HCT116 (cell line): ENCODE results near the gene RHOU. TPM values are rescaled to one million over a fixed set of nuclear protein-coding genes. Genes with fewer than 3 reads are reported as not detected.

Experiments
- ATAC-seq: fragments of 200-7000 bp; cut with Tn5 transposase; 2 replicates; pipeline ENCODE4 v1.9.1; 2020; ENCODE audit warnings: mild to moderate bottlenecking, moderate library complexity
- BruUV-seq: library from RNA; stranded (reverse); fragments of 400-500 nt; replicated peaks from 2 replicates; lab custom pipeline; 2021; lab: Mats Ljungman, UMichigan
- CTCF ChIA-PET: fragments of 300-600 bp; sonication (Branson Sonifier 250); formaldehyde crosslinking; loops from one replicate; lab custom pipeline; 2021; ENCODE audit warnings: antibody characterized with exemption; lab: Charles Lee
- POLR2A ChIA-PET: fragments of 300-600, 350-600 bp; sonication (Branson Sonifier 250); formaldehyde crosslinking; loops from one replicate; lab custom pipeline; 2021; ENCODE audit warnings: antibody characterized with exemption; lab: Charles Lee
- RAD21 ChIA-PET, 2 experiments: fragments of 300-600 bp; sonication (Branson Sonifier 250); formaldehyde crosslinking; loops; one replicate each; lab custom pipeline; 2023; ENCODE audit warnings: low total read pairs in 2 of 2; ENCODE audit not compliant: uncharacterized antibody in 2 of 2, unreplicated experiment in 2 of 2, low non-redundant PET in 1 of 2; lab: Charles Lee
- DNase-seq: peaks from one replicate; pipeline ENCODE4 v3.0.0-alpha.2; 2010; ENCODE audit warnings: low read depth, low spot score
- H2AFZ ChIP-seq: fragments of 200-600 bp; shearing (Covaris generic), sonication (generic); 2 replicates; pipeline ENCODE4 v1.6.1; 2017; ENCODE audit warnings: low read depth, mixed run types, mixed read lengths, antibody characterized with exemption, low read length; ENCODE audit not compliant: poor library complexity, severe bottlenecking
- H3K27ac ChIP-seq: 2 replicates; pipeline ENCODE4 v1.5.1; 2012; ENCODE audit warnings: low read depth, low read length
- H3K27me3 ChIP-seq: fragments of 200-600 bp; sonication (generic); 2 replicates; pipeline ENCODE4 v1.6.1; 2016; ENCODE audit warnings: mixed run types, low read length, mixed read lengths; ENCODE audit not compliant: insufficient read depth
- H3K36me3 ChIP-seq, 2 experiments: fragments of 200-500 bp in 1 of 2; fragments of 200-600 bp in 1 of 2; sonication (Bioruptor generic) in 1 of 2; sonication (generic) in 1 of 2; 2 replicates each; pipeline versions ENCODE4 v1.5.1 to v1.6.1; 2014 to 2016; ENCODE audit warnings: low read length in 2 of 2, inconsistent platforms in 1 of 2, mixed read lengths in 1 of 2, mixed run types in 1 of 2; ENCODE audit not compliant: insufficient read depth in 2 of 2, control insufficient read depth in 1 of 2
- H3K4me1 ChIP-seq, 2 experiments: fragments of 200-600 bp in 1 of 2; sonication (generic) in 1 of 2; 2 replicates each; pipeline versions ENCODE4 v1.5.1 to v1.6.1; 2012 to 2017; ENCODE audit warnings: low read length in 2 of 2, inconsistent platforms in 1 of 2, mild to moderate bottlenecking in 1 of 2, mixed read lengths in 1 of 2, mixed run types in 1 of 2, moderate library complexity in 1 of 2; ENCODE audit not compliant: insufficient read depth in 2 of 2, control insufficient read depth in 1 of 2
- H3K4me2 ChIP-seq: fragments of 200-600 bp; sonication (generic); 2 replicates; pipeline ENCODE4 v1.6.1; 2017; ENCODE audit warnings: mixed run types, low read length, mixed read lengths
- H3K4me3 ChIP-seq, 2 experiments: fragments of 200-600 bp in 1 of 2; sonication (generic) in 1 of 2; replicated peaks in 1 of 2; 2 replicates each; pipeline ENCODE4 v1.5.1; 2011 to 2016; ENCODE audit warnings: low read length in 2 of 2, control low read depth in 1 of 2, low read depth in 1 of 2, mild to moderate bottlenecking in 1 of 2, mixed read lengths in 1 of 2, mixed run types in 1 of 2
- H3K79me2 ChIP-seq: fragments of 200-600 bp; sonication (generic); 2 replicates; pipeline ENCODE4 v1.6.1; 2017; ENCODE audit warnings: mild to moderate bottlenecking, mixed run types, low read length, moderate library complexity, mixed read lengths; ENCODE audit not compliant: insufficient read depth
- H3K9ac ChIP-seq: fragments of 200-600 bp; sonication (generic); 2 replicates; pipeline ENCODE4 v1.6.1; 2016; ENCODE audit warnings: low read length, mixed read lengths
- H3K9me2 ChIP-seq: fragments of 200-600 bp; sonication (generic), shearing (Covaris generic); 2 replicates; pipeline ENCODE4 v1.6.1; 2017; ENCODE audit warnings: mixed run types, mild to moderate bottlenecking, moderate library complexity; ENCODE audit not compliant: insufficient read depth
- H3K9me3 ChIP-seq, 2 experiments: fragments of 200-500 bp in 1 of 2; fragments of 200-600 bp in 1 of 2; sonication (Bioruptor generic) in 1 of 2; sonication (generic) in 1 of 2; 2 replicates each; pipeline ENCODE4 v1.6.1; 2014 to 2017; ENCODE audit warnings: low read length in 2 of 2, mixed read lengths in 2 of 2, inconsistent platforms in 1 of 2, low read depth in 1 of 2, mild to moderate bottlenecking in 1 of 2, mixed run types in 1 of 2, moderate library complexity in 1 of 2; ENCODE audit not compliant: control insufficient read depth in 1 of 2, insufficient read depth in 1 of 2
- H4K20me1 ChIP-seq: fragments of 200-600 bp; sonication (generic), shearing (Covaris generic); 2 replicates; pipeline ENCODE4 v1.6.1; 2017; ENCODE audit warnings: mixed run types, mild to moderate bottlenecking, moderate library complexity; ENCODE audit not compliant: insufficient read depth
- CEBPB ChIP-seq: IDR thresholded peaks from 2 replicates; pipeline ENCODE4 v1.6.1; 2012; ENCODE audit warnings: low read depth
- EZH2 ChIP-seq: fragments of 200-600 bp; sonication (generic); IDR thresholded peaks from 2 replicates; pipeline ENCODE4 v1.6.1; 2017; ENCODE audit warnings: antibody characterized with exemption, mixed run types
- SIN3A ChIP-seq: IDR thresholded peaks from 2 replicates; pipeline ENCODE4 v1.6.1; 2012; ENCODE audit warnings: low read depth
- ZNF274 ChIP-seq: fragments of 200-500 bp; sonication (Bioruptor generic); IDR thresholded peaks from 2 replicates; pipeline ENCODE4 v1.6.1; 2014; ENCODE audit warnings: mild to moderate bottlenecking, low read depth, low read length, inconsistent platforms
- intact Hi-C: fragments of 100-400 bp; cut with micrococcal nuclease; formaldehyde crosslinking; loops from 2 replicates; pipeline ENCODE4 v1.10.0; 2022
- total RNA-seq: library from RNA; stranded (reverse); gene quantifications from one replicate; pipeline ENCODE4 v1.2.1, GENCODE V29; 2021; ENCODE audit not compliant: unreplicated experiment
- TF ChIP-seq, protein P1 (sequence below): IDR thresholded peaks from 2 replicates; pipeline ENCODE4 v1.6.1; 2012

The RHOU gene
- total RNA-seq, 1 experiment from 2014 or later = 4.0 TPM

DNA sequence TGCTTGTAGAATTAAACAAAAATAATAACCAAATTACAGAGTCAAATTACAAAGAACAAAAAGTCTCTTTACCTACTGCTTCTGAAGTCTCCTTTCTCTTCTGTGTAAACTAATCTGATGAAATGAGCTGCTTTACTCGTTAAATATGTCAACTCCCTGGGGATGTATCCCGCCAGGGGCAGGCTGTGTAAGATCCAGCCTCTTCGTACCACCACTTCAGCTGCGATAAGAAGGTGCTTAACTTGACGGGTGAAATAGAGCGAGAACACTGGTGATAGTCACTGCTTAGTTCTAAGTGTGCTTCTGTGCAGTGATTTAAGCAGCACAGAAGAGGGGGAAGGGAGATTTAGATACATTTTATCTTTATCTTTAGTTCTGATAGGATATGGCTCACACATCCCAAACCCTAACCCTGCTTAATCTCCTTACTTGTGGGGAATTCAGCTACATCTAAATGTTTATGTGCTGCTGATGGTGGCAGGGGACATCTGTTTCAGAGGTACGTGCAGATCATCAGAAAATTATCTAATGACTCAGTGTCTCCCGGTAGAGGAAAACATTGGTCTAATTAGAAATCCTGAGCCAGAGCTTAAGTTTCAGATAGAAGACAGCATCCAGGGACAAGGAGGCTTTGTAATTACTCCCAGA, 46.0 kb downstream of the RHOU start:
- Histone ChIP-seq H3K27ac (no peak overlapping the region), H3K4me2 (no peak overlapping the region), H3K9ac (no peak overlapping the region), H3K4me1 (peaks cover 6 to 11% of the 10 kb centered on the region in 2 experiments; a peak in 3 of 4 replicates), H3K9me2 (no peaks in the 10 kb centered on the region)
- ATAC-seq (no peak), DNase-seq (no peak)
- no TSS peak for BruUV-seq
- ChIA-PET RAD21 (no interaction called here), POLR2A (no interaction called here)
- intact Hi-C loops = no loop called here
- no peak for TF ChIP-seq SIN3A
- TF ChIP-seq, protein P1, sequence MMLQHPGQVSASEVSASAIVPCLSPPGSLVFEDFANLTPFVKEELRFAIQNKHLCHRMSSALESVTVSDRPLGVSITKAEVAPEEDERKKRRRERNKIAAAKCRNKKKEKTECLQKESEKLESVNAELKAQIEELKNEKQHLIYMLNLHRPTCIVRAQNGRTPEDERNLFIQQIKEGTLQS = no peak
- TF ChIP-seq, all 23 proteins: peak for 0
- CTCF ChIA-PET = no interaction called here
- Histone ChIP-seq H4K20me1 (no peaks in the 10 kb centered on the region), H2AFZ (no peak overlapping the region), H3K4me3 (no peak overlapping the region), H3K27me3 (no peaks in the 10 kb centered on the region), H3K79me2 (no peaks in the 10 kb centered on the region), H3K36me3 (no peaks in the 10 kb centered on the region), H3K9me3 (no peaks in the 10 kb centered on the region; a peak in 1 of 4 replicates)

GRCh38 chr1:228781809-228782661, 46.8 kb downstream of the RHOU start:
- ATAC-seq (no peak), DNase-seq (no peak)
- Histone ChIP-seq H3K27ac (no peak overlapping the region), H4K20me1 (no peaks in the 10 kb centered on the region), H3K9me3 (no peaks in the 10 kb centered on the region; a peak in 1 of 4 replicates), H3K4me1 (peaks cover 6 to 11% of the 10 kb centered on the region in 2 experiments; a peak in 3 of 4 replicates), H3K27me3 (no peaks in the 10 kb centered on the region), H3K4me2 (no peak overlapping the region), H3K9ac (no peak overlapping the region), H3K9me2 (no peaks in the 10 kb centered on the region), H2AFZ (no peak overlapping the region), H3K36me3 (no peaks in the 10 kb centered on the region), H3K4me3 (no peak overlapping the region), H3K79me2 (no peaks in the 10 kb centered on the region)
- ChIA-PET POLR2A (no interaction called here), CTCF (no interaction called here), RAD21 (no interaction called here)
- intact Hi-C loops = no loop called here
- no TSS peak for BruUV-seq
- TF ChIP-seq CEBPB = no peak
- no peak for TF ChIP-seq EZH2
- TF ChIP-seq ZNF274 = no peak
- TF ChIP-seq, all 23 proteins: peak for 0
